Adrenal gland (tissue), 5 donors: Measurements from ENCODE around the gene EPC2.
"Not testable (repeated sequence)": the region's sequence is repeated elsewhere in the genome, so short reads cannot be mapped to it uniquely, and the experiment has no call there.

Experiments used
- CTCF ChIP-seq, 6 experiments: fragments of 450-650 bp in 4 of 6; fragments of 200-600 bp in 2 of 6; sonication (generic) in 1 of 6; IDR thresholded peaks; 1 replicate in 5 of 6; 2 replicates in 1 of 6; pipeline versions ENCODE4 v1.5.1 to v1.8.0; 2016 to 2021; ENCODE audit warnings: antibody characterized with exemption in 6 of 6, mild to moderate bottlenecking in 2 of 6, moderate library complexity in 1 of 6
- POLR2A ChIP-seq, 2 donors: fragments of 450-650 bp; IDR thresholded peaks; one replicate each; pipeline ENCODE4 v1.6.1; 2017; ENCODE audit warnings: antibody characterized with exemption in 2 of 2, mild to moderate bottlenecking in 2 of 2, moderate library complexity in 1 of 2
- donor health status: DM: no; HTN: no; CAD: no.

- TF ChIP-seq CTCF, POLR2A (IDR thresholded peaks at IDR 0.05): not testable (repeated sequence)
Measured at GRCh38 chr2:148662332-148662731, 17.8 kb downstream of the EPC2 start.
